Stomach (tissue), 9 donors: ENCODE data around the gene GPT2. TPM values are rescaled to one million over a fixed set of nuclear protein-coding genes. Genes with fewer than 3 reads are reported as not detected.
A peak's percentile ranks its signal among the peaks of the same experiment; 100 is the strongest.

ENCODE experiments used
- DNase-seq, 2 donors: peaks; one replicate each; pipeline versions ENCODE4 v3.0.0 to v3.0.0-alpha.2; 2013 to 2019
- H3K27ac ChIP-seq, 5 donors: fragments of 200-600 bp in 4 of 5; sonication (generic) in 4 of 5; one replicate each; pipeline ENCODE4 v1.5.1; 2013 to 2019; ENCODE audit warnings: mild to moderate bottlenecking in 1 of 5, moderate library complexity in 1 of 5
- H3K27me3 ChIP-seq, 3 donors: fragments of 200-600 bp; sonication (generic); one replicate each; pipeline ENCODE4 v1.5.1; 2017 to 2019; ENCODE audit warnings: mixed run types in 1 of 3
- H3K36me3 ChIP-seq, 4 donors: fragments of 200-600 bp; sonication (generic); 1 replicate in 3 of 4; 2 replicates in 1 of 4; pipeline ENCODE4 v1.5.1; 2016 to 2019
- H3K4me1 ChIP-seq, 4 donors: fragments of 200-600 bp; sonication (generic); one replicate each; pipeline ENCODE4 v1.5.1; 2016 to 2019
- H3K4me3 ChIP-seq, 4 donors: fragments of 200-600 bp; sonication (generic) in 3 of 4; one replicate each; pipeline ENCODE4 v1.5.1; 2016 to 2019; ENCODE audit warnings: mild to moderate bottlenecking in 1 of 4
- H3K9me3 ChIP-seq, 4 donors: fragments of 200-600 bp; sonication (generic); one replicate each; pipeline ENCODE4 v1.5.1; 2016 to 2019
- EP300 ChIP-seq: sonication (generic); formaldehyde crosslinking; IDR thresholded peaks from one replicate; pipeline ENCODE4 v1.6.1; 2017; ENCODE audit warnings: antibody characterized with exemption
- POLR2A ChIP-seq, 4 donors: fragments of 450-650 bp; IDR thresholded peaks; one replicate each; pipeline ENCODE4 v1.6.1; 2016; ENCODE audit warnings: antibody characterized with exemption in 4 of 4, control low read depth in 2 of 4, mild to moderate bottlenecking in 1 of 4, moderate library complexity in 1 of 4
- POLR2AphosphoS5 ChIP-seq, 3 donors: sonication (generic); formaldehyde crosslinking; IDR thresholded peaks; one replicate each; pipeline ENCODE4 v1.6.1; 2016; ENCODE audit warnings: antibody characterized with exemption in 3 of 3
- WGBS, 5 donors: extraction: QIAGEN DNeasy Blood & Tissue Kit in 3 of 5; methylation state at CpG; one replicate each; pipeline versions ENCODE4 v1.1.5 to v1.1.7; 2013 to 2018; 5-methylcytosine and 5-hydroxymethylcytosine counted together
- intact Hi-C: fragments of 100-400 bp; cut with DNase I; formaldehyde crosslinking; loops from one replicate; pipeline ENCODE4 v1.15.1; 2023; ENCODE audit warnings: low total_unique reads
- polyA plus RNA-seq, 3 donors: library from polyadenylated mRNA; stranded (reverse); fragments of 200-250 nt; gene quantifications; one replicate each; pipeline ENCODE4 v1.2.3, GENCODE V29; 2013
- total RNA-seq, 5 donors: library from RNA; depleted of rRNA; stranded (reverse); fragments of >200 nt; gene quantifications; one replicate each; pipeline versions ENCODE4 v1.1.0 to v1.2.3, GENCODE V29; 2014 to 2016
- TF ChIP-seq, protein P1 (sequence below), 7 experiments: fragments of 450-650 bp in 4 of 7; fragments of 200-600 bp in 3 of 7; sonication (generic) in 3 of 7; IDR thresholded peaks; one replicate each; pipeline ENCODE4 v1.5.1; 2016 to 2019; ENCODE audit warnings: antibody characterized with exemption in 7 of 7, control low read depth in 2 of 7, mild to moderate bottlenecking in 1 of 7
- donor health status: healthy with polysubstance abuse.
- donor health status: Bipolar disorder and iron deficiency.
- donor health status: healthy.

GPT2 gene
- total and polyA plus RNA-seq, 8 donors, result 29.2 to 167 (median 60.9) TPM

DNA sequence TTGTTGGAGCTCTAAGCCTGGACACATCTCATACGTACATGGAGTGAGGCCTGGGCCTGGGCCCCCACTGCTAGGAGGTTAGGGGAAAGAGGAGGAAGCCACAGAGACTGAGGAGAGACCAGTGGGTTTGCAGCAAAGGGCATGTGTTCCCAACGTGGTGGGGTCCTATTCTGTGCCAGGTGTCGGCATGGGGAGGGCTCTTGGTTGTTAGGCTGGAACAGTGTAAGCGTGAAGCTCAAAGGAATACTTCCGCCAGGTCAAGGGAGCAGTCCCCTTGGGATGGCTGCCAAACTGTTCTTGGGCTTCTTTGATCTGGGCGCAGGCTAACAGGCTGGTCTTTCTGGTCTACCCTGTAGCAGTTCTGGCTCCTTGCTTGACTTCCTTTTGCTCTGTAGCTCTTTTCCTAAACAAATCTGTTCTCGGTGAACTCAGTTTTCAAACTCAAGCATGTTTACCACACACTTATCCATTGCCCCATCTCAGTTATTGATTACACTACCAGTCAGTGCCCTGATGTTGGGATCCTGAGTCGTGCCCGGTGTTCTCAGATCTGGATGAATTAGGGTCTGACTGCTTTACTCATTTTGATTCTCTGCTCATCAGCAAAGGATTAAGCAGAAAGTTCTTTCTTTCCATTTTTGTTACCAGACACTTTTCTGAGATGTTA is 36.4 kb downstream of the GPT2 start:
- DNase-seq, result peak; percentile 86 to 95
- Histone ChIP-seq H3K4me1 (peaks cover 35 to 48% (median 36%) of the 10 kb centered on the region in 4 donors), H3K27ac (peak overlapping the region; percentile 54 to 84 (median 73)), H3K27me3 (no peaks in the 10 kb centered on the region), H3K36me3 (peaks cover 12 to 86% (median 68%) of the 10 kb centered on the region in 4 donors), H3K9me3 (no peaks in the 10 kb centered on the region), H3K4me3 (no peak overlapping the region)
- intact Hi-C loops, result no loop called here
- 27 to 58% (median 33%) methylated on average over 9 of the region's 9 CpGs for WGBS, 5 donors
- TF ChIP-seq EP300 (no peak), POLR2AphosphoS5 (IDR thresholded peaks at IDR 0.05) (peak in 2 of 3 donors; percentile 62 to 68)

DNA sequence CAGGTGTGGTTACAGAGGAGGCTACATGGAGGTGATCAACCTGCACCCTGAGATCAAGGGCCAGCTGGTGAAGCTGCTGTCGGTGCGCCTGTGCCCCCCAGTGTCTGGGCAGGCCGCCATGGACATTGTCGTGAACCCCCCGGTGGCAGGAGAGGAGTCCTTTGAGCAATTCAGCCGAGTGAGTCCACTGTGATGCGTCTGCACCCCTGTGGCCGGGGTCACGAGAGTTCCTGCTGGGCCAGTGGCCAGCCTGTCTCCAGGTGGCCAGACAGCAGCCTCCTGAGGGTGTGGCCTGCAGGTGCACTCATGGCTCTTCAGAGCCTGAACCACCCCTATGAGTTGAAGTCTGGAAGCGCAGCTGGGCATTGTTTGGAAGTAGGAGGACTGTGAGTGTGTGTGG is 38.1 kb downstream of the GPT2 start:
- Histone ChIP-seq H3K36me3 (peaks cover 17 to 86% (median 69%) of the 10 kb centered on the region in 4 donors), H3K9me3 (no peaks in the 10 kb centered on the region), H3K4me1 (peaks cover 35 to 48% (median 36%) of the 10 kb centered on the region in 4 donors), H3K27me3 (no peaks in the 10 kb centered on the region), H3K27ac (peak overlapping the region in 4 of 5 donors; percentile 10 to 73 (median 41)), H3K4me3 (no peak overlapping the region)
- TF ChIP-seq, protein P1, sequence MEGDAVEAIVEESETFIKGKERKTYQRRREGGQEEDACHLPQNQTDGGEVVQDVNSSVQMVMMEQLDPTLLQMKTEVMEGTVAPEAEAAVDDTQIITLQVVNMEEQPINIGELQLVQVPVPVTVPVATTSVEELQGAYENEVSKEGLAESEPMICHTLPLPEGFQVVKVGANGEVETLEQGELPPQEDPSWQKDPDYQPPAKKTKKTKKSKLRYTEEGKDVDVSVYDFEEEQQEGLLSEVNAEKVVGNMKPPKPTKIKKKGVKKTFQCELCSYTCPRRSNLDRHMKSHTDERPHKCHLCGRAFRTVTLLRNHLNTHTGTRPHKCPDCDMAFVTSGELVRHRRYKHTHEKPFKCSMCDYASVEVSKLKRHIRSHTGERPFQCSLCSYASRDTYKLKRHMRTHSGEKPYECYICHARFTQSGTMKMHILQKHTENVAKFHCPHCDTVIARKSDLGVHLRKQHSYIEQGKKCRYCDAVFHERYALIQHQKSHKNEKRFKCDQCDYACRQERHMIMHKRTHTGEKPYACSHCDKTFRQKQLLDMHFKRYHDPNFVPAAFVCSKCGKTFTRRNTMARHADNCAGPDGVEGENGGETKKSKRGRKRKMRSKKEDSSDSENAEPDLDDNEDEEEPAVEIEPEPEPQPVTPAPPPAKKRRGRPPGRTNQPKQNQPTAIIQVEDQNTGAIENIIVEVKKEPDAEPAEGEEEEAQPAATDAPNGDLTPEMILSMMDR (IDR thresholded peaks at IDR 0.05), result no peak
- no peak for TF ChIP-seq EP300
- no peak for TF ChIP-seq POLR2A (IDR thresholded peaks at IDR 0.05)
- TF ChIP-seq POLR2AphosphoS5 (IDR thresholded peaks at IDR 0.05), result no peak
- peak in 1 of 2 donors; percentile 72 for DNase-seq
- intact Hi-C loops, result no loop called here
- 66 to 84% (median 75%) methylated on average over 8 to 10 of the region's 10 CpGs for WGBS, 5 donors

DNA sequence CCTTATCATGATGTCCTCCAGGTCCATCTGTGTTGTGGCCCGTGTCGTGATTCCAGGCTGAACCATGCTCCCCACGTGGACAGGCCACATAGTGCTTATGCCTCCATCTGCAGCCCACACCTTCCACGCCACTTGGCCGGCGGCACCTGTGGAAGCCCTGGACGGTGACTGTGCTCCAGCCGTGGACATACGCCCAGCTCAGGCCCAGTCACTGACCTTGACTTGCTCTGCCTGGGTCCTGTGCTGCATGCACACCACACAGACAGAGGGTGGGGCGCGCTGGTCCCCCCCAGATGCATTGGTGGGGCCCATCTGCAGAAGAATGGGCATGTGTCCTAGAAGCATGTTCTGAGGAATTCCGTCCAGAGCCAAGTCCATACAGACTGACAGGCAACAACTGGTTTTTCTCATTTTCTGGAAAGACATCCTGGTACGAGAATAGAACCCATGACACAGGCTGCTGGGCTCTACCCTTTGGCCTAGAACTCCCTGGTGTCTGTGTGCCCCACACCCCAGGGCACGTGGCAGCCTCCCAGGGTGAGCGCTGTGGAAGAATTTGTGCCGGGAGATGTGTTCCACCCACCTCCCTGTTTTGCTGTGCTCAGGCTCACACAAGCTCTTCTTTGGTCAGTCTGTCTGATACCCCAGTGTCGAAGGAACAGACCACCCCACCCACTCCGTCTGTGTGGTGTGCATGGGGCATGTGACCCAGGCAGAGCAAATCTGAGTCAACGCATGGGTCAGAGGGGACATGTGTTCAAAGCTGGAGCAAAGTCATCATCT is 39.5 kb downstream of the GPT2 start:
- peaks cover 31 to 42% (median 32%) of the 10 kb centered on the region in 4 donors for H3K4me1 ChIP-seq
- peaks cover 20 to 86% (median 72%) of the 10 kb centered on the region in 4 donors for H3K36me3 ChIP-seq
- intact Hi-C loops, result no loop called here

DNA sequence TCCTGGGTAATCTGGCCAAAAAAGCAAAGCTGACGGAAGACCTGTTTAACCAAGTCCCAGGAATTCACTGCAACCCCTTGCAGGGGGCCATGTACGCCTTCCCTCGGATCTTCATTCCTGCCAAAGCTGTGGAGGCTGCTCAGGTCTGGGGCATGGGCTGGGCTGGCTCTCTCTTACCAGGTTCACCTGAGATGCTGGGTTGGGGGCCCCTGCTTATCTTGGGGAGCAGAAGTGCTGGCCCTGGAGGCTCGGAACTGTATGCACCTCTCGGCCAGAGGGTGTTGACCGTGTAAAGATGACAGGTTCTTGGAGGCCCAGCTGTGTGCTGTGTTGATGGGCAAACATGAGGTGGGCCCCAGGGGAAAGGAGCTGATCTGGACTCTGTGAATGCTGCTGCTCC is 40.2 kb downstream of the GPT2 start:
- H3K36me3 ChIP-seq, result peaks cover 21 to 86% (median 76%) of the 10 kb centered on the region in 4 donors
- no peak overlapping the region for H3K4me3 ChIP-seq
- no peaks in the 10 kb centered on the region for H3K9me3 ChIP-seq
- no peak for DNase-seq
- TF ChIP-seq POLR2AphosphoS5 (IDR thresholded peaks at IDR 0.05), result no peak
- TF ChIP-seq, protein P1 (IDR thresholded peaks at IDR 0.05), result no peak
- TF ChIP-seq POLR2A (IDR thresholded peaks at IDR 0.05), result no peak
- TF ChIP-seq EP300, result no peak
- intact Hi-C loops, result no loop called here
- H3K27me3 ChIP-seq, result no peaks in the 10 kb centered on the region
- peak overlapping the region in 2 of 5 donors; percentile 7 to 36 for H3K27ac ChIP-seq
- peaks cover 25 to 37% (median 26%) of the 10 kb centered on the region in 4 donors for H3K4me1 ChIP-seq
- WGBS, 5 donors, result 62 to 81% (median 74%) methylated on average over 6 of the region's 6 CpGs

More for the DNA sequence above, 39.5 kb downstream of the GPT2 start:
- H3K4me3 ChIP-seq, result no peak overlapping the region
- DNase-seq, result no peak
- H3K9me3 ChIP-seq, result no peaks in the 10 kb centered on the region
- 68 to 76% (median 74%) methylated on average over 18 to 19 of the region's 19 CpGs for WGBS, 5 donors
- peak overlapping the region in 3 of 5 donors; percentile 7 to 36 (median 18) for H3K27ac ChIP-seq
- TF ChIP-seq POLR2A (IDR thresholded peaks at IDR 0.05) (no peak), EP300 (no peak), POLR2AphosphoS5 (IDR thresholded peaks at IDR 0.05) (no peak)
- TF ChIP-seq, protein P1 (IDR thresholded peaks at IDR 0.05), result no peak
- no peaks in the 10 kb centered on the region for H3K27me3 ChIP-seq
